COLO668 (cell line): ENCODE results near the gene PARD3B.

Source experiments
- DNase-seq: peaks from one replicate; lab custom pipeline; 2025; ENCODE audit not compliant: unreplicated experiment; lab: John Stamatoyannopoulos, UW

The PARD3B gene

GRCh38 chr2:205034034-205034433 is 488.8 kb downstream of the PARD3B start:
- no peak for DNase-seq

- DNase-seq: no peak
Measured at GRCh38 chr2:205040323-205040722, 495.0 kb downstream of the PARD3B start.

- no peak for DNase-seq
Measured at GRCh38 chr2:205041472-205042130, 496.3 kb downstream of the PARD3B start.

- DNase-seq: no peak
Measured at GRCh38 chr2:205043285-205043684, 498.0 kb downstream of the PARD3B start.

GRCh38 chr2:205045706-205046105 is 500.4 kb downstream of the PARD3B start:
- DNase-seq: no peak

GRCh38 chr2:205047273-205047839 is 502.1 kb downstream of the PARD3B start:
- peak; percentile 52 for DNase-seq

- DNase-seq: no peak
Measured at GRCh38 chr2:205051417-205051816, 506.1 kb downstream of the PARD3B start.

- DNase-seq: no peak
Measured at GRCh38 chr2:205052781-205053180, 507.5 kb downstream of the PARD3B start.

- no peak for DNase-seq
Measured at GRCh38 chr2:205053827-205054410, 508.6 kb downstream of the PARD3B start.

GRCh38 chr2:205054789-205055188 is 509.5 kb downstream of the PARD3B start:
- no peak for DNase-seq

GRCh38 chr2:205055251-205055650 is 510.0 kb downstream of the PARD3B start:
- DNase-seq: no peak

GRCh38 chr2:205056151-205056561 is 510.9 kb downstream of the PARD3B start:
- no peak for DNase-seq

- no peak for DNase-seq
Measured at GRCh38 chr2:205058409-205058808, 513.1 kb downstream of the PARD3B start.

- no peak for DNase-seq
Measured at GRCh38 chr2:205060269-205060668, 515.0 kb downstream of the PARD3B start.

GRCh38 chr2:205066081-205066480 is 520.8 kb downstream of the PARD3B start:
- no peak for DNase-seq

GRCh38 chr2:205069928-205070327 is 524.7 kb downstream of the PARD3B start:
- DNase-seq: no peak

GRCh38 chr2:205070889-205071288 is 525.6 kb downstream of the PARD3B start:
- DNase-seq: no peak

GRCh38 chr2:205073433-205074020 is 528.3 kb downstream of the PARD3B start:
- no peak for DNase-seq

GRCh38 chr2:205076405-205076804 is 531.1 kb downstream of the PARD3B start:
- DNase-seq: no peak

GRCh38 chr2:205077159-205077558 is 531.9 kb downstream of the PARD3B start:
- DNase-seq: no peak

- no peak for DNase-seq
Measured at GRCh38 chr2:205078762-205079161, 533.5 kb downstream of the PARD3B start.

GRCh38 chr2:205079173-205079572 is 533.9 kb downstream of the PARD3B start:
- no peak for DNase-seq
